Hepatocyte (in vitro differentiated cells): ENCODE results near the gene USP2. TPM values are rescaled to one million over a fixed set of nuclear protein-coding genes. Genes with fewer than 3 reads are reported as not detected.
A peak's percentile ranks its signal among the peaks of the same experiment; 100 is the strongest.

Experiments used
- DNase-seq: peaks from one replicate; pipeline ENCODE4 v3.0.0-alpha.2; 2016; ENCODE audit warnings: low spot score
- H2AFZ ChIP-seq: fragments of 200-600 bp; sonication (generic); 2 replicates; pipeline ENCODE4 v1.6.0; 2016; ENCODE audit warnings: antibody characterized with exemption, mild to moderate bottlenecking
- H3K27ac ChIP-seq: fragments of 200-600 bp; sonication (generic); 2 replicates; pipeline ENCODE4 v1.5.1; 2016; ENCODE audit warnings: mild to moderate bottlenecking
- H3K27me3 ChIP-seq: fragments of 200-600 bp; sonication (generic); 2 replicates; pipeline ENCODE4 v1.6.1; 2016
- H3K36me3 ChIP-seq: fragments of 200-600 bp; sonication (generic); replicated peaks from 2 replicates; pipeline ENCODE4 v1.5.1; 2016; ENCODE audit warnings: low read depth; ENCODE audit not compliant: insufficient read depth
- H3K4me1 ChIP-seq: fragments of 200-600 bp; sonication (generic); 2 replicates; pipeline ENCODE4 v1.5.1; 2016; ENCODE audit warnings: mild to moderate bottlenecking, moderate library complexity; ENCODE audit not compliant: insufficient read depth
- H3K4me2 ChIP-seq: fragments of 200-600 bp; sonication (generic); 2 replicates; pipeline ENCODE4 v1.6.0; 2016
- H3K4me3 ChIP-seq: fragments of 200-600 bp; sonication (generic); 2 replicates; pipeline ENCODE4 v1.5.1; 2016; ENCODE audit warnings: mild to moderate bottlenecking
- H3K79me2 ChIP-seq: fragments of 200-600 bp; sonication (generic); 2 replicates; pipeline ENCODE4 v1.6.0; 2017; ENCODE audit warnings: mild to moderate bottlenecking
- H3K9me2 ChIP-seq: fragments of 200-600 bp; sonication (generic); replicated peaks from 2 replicates; pipeline ENCODE4 v1.6.0; 2017; ENCODE audit warnings: mild to moderate bottlenecking; ENCODE audit not compliant: insufficient read depth
- H3K9me3 ChIP-seq: fragments of 200-600 bp; sonication (generic); 2 replicates; pipeline ENCODE4 v1.5.1; 2016; ENCODE audit warnings: low read depth, mild to moderate bottlenecking
- H4K20me1 ChIP-seq: fragments of 200-600 bp; sonication (generic); 2 replicates; pipeline ENCODE4 v1.6.0; 2016; ENCODE audit warnings: mild to moderate bottlenecking; ENCODE audit not compliant: insufficient read depth, poor library complexity, severe bottlenecking
- CTCF ChIP-seq: fragments of 200-600 bp; sonication (generic); IDR thresholded peaks from 2 replicates; pipeline ENCODE4 v1.5.1; 2016; ENCODE audit warnings: antibody characterized with exemption, mild to moderate bottlenecking; ENCODE audit not compliant: poor library complexity
- EZH2 ChIP-seq: fragments of 200-600 bp; sonication (generic); IDR thresholded peaks from 2 replicates; pipeline ENCODE4 v1.6.1; 2016; ENCODE audit warnings: antibody characterized with exemption, mild to moderate bottlenecking, borderline replicate concordance
- EZH2phosphoT487 ChIP-seq: fragments of 200-600 bp; sonication (generic); IDR thresholded peaks from one replicate; pipeline ENCODE4 v1.6.1; 2018; ENCODE audit warnings: antibody characterized with exemption, mild to moderate bottlenecking, low read depth, moderate library complexity; ENCODE audit not compliant: unreplicated experiment, severe bottlenecking
- WGBS: methylation state at CpG from one replicate; pipeline ENCODE4 v1.1.6; 2016; ENCODE audit warnings: low lambda C conversion rate; ENCODE audit errors: missing lambda C conversion rate; 5-methylcytosine and 5-hydroxymethylcytosine counted together
- polyA plus RNA-seq: library from polyadenylated mRNA; unstranded; fragments of >200 nt; fragmentation: Nextera tagmentation; extraction: Ambion mirVana; gene quantifications from 2 replicates; pipeline ENCODE4 v1.2.1, GENCODE V29; 2016
- total RNA-seq: library from RNA; depleted of rRNA; stranded (reverse); fragments of >200 nt; gene quantifications from 2 replicates; pipeline ENCODE4 v1.2.3, GENCODE V29; 2014

The USP2 gene
- total and polyA plus RNA-seq, 2 experiments from 2014 or later = 7.3 to 23.5 TPM

- no peaks in the 10 kb centered on the region for H3K9me3 ChIP-seq
- no peaks in the 10 kb centered on the region for H3K9me2 ChIP-seq
- no peaks in the 10 kb centered on the region for H3K79me2 ChIP-seq
- WGBS = 86% methylated on average over 18 of the region's 19 CpGs
- no peak for TF ChIP-seq EZH2
- TF ChIP-seq CTCF = no peak
- TF ChIP-seq EZH2phosphoT487 = no peak
- no peak overlapping the region for H2AFZ ChIP-seq
- H3K36me3 ChIP-seq = no peaks in the 10 kb centered on the region
- peak; percentile 40 for DNase-seq
- H3K27ac ChIP-seq = no peak overlapping the region
- no peak overlapping the region for H3K4me3 ChIP-seq
- H3K4me2 ChIP-seq = no peak overlapping the region
- H3K4me1 ChIP-seq = peaks cover 9% of the 10 kb centered on the region
- peaks cover 24% of the 10 kb centered on the region for H3K27me3 ChIP-seq
- H4K20me1 ChIP-seq = no peaks in the 10 kb centered on the region
Measured at GRCh38 chr11:119417726-119418540, 36.4 kb upstream of the USP2 start.

- no peak overlapping the region for H3K4me2 ChIP-seq
- H3K9me3 ChIP-seq = no peaks in the 10 kb centered on the region
- peaks cover 15% of the 10 kb centered on the region for H3K27me3 ChIP-seq
- no peak for TF ChIP-seq EZH2
- TF ChIP-seq EZH2phosphoT487 = no peak
- no peak for TF ChIP-seq CTCF
- DNase-seq = no peak
- H3K27ac ChIP-seq = no peak overlapping the region
- no peaks in the 10 kb centered on the region for H3K9me2 ChIP-seq
- peaks cover 5% of the 10 kb centered on the region for H3K4me1 ChIP-seq
- H2AFZ ChIP-seq = no peak overlapping the region
- no peak overlapping the region for H3K4me3 ChIP-seq
- 84% methylated on average over 16 of the region's 16 CpGs for WGBS
- H3K36me3 ChIP-seq = no peaks in the 10 kb centered on the region
- H4K20me1 ChIP-seq = no peaks in the 10 kb centered on the region
- no peaks in the 10 kb centered on the region for H3K79me2 ChIP-seq
Measured at GRCh38 chr11:119416606-119417580, 35.4 kb upstream of the USP2 start.

- WGBS = 91% methylated on average over 10 of the region's 10 CpGs
- no peaks in the 10 kb centered on the region for H3K36me3 ChIP-seq
- H3K9me3 ChIP-seq = no peaks in the 10 kb centered on the region
- H3K4me1 ChIP-seq = no peaks in the 10 kb centered on the region
- H3K9me2 ChIP-seq = no peaks in the 10 kb centered on the region
- H3K79me2 ChIP-seq = no peaks in the 10 kb centered on the region
- no peak for DNase-seq
- no peaks in the 10 kb centered on the region for H4K20me1 ChIP-seq
- no peak overlapping the region for H2AFZ ChIP-seq
- H3K27me3 ChIP-seq = peaks cover 9% of the 10 kb centered on the region
- TF ChIP-seq CTCF (no peak), EZH2phosphoT487 (no peak), EZH2 (no peak)
- no peak overlapping the region for H3K4me3 ChIP-seq
- H3K27ac ChIP-seq = no peak overlapping the region
- no peak overlapping the region for H3K4me2 ChIP-seq
Measured at GRCh38 chr11:119415966-119416365, 34.5 kb upstream of the USP2 start.
